Left renal pelvis (tissue), 4 donors: ENCODE data around the gene ADK. TPM values are rescaled to one million over a fixed set of nuclear protein-coding genes. Genes with fewer than 3 reads are reported as not detected.
"Not testable (repeated sequence)": the region's sequence is repeated elsewhere in the genome, so short reads cannot be mapped to it uniquely, and the experiment has no call there.

Experiments used
- DNase-seq, 4 donors: peaks; one replicate each; pipeline ENCODE4 v3.0.0-alpha.2; 2013; ENCODE audit warnings: low read depth in 4 of 4, low spot score in 3 of 4
- polyA plus RNA-seq, 4 donors: library from polyadenylated mRNA; unstranded; fragments of 120-200 nt; gene quantifications; one replicate each; pipeline ENCODE4 v1.2.1, GENCODE V29; 2013; ENCODE audit not compliant: insufficient read length in 4 of 4

ADK gene
- polyA plus RNA-seq, 4 donors: 21.9 to 38.2 (median 30.0) TPM

- DNase-seq: no peak
Observed at GRCh38 chr10:74335501-74335900, 184.5 kb downstream of the ADK start.

- no peak for DNase-seq
Observed at GRCh38 chr10:74337330-74338016, 186.5 kb downstream of the ADK start.

GRCh38 chr10:74342991-74343390, 192.0 kb downstream of the ADK start:
- DNase-seq: no peak

- DNase-seq: no peak
Observed at GRCh38 chr10:74343804-74344203, 192.8 kb downstream of the ADK start.

- DNase-seq: no peak
Observed at GRCh38 chr10:74344306-74344705, 193.3 kb downstream of the ADK start.

GRCh38 chr10:74347522-74347921, 196.5 kb downstream of the ADK start:
- no peak for DNase-seq

GRCh38 chr10:74353021-74353420, 202.0 kb downstream of the ADK start:
- not testable (repeated sequence) for DNase-seq

GRCh38 chr10:74361678-74362077, 210.7 kb downstream of the ADK start:
- no peak for DNase-seq

GRCh38 chr10:74363727-74364126, 212.7 kb downstream of the ADK start:
- DNase-seq: no peak

- DNase-seq: no peak
Observed at GRCh38 chr10:74365109-74365508, 214.1 kb downstream of the ADK start.

- no peak for DNase-seq
Observed at GRCh38 chr10:74371696-74372095, 220.7 kb downstream of the ADK start.

GRCh38 chr10:74373059-74373458, 222.0 kb downstream of the ADK start:
- no peak for DNase-seq

GRCh38 chr10:74377476-74377875, 226.5 kb downstream of the ADK start:
- DNase-seq: no peak

- DNase-seq: no peak
Observed at GRCh38 chr10:74379474-74379873, 228.5 kb downstream of the ADK start.

GRCh38 chr10:74380795-74381194, 229.8 kb downstream of the ADK start:
- no peak for DNase-seq

GRCh38 chr10:74381291-74381853, 230.4 kb downstream of the ADK start:
- DNase-seq: no peak

GRCh38 chr10:74382663-74383062, 231.6 kb downstream of the ADK start:
- no peak for DNase-seq

GRCh38 chr10:74383642-74384041, 232.6 kb downstream of the ADK start:
- DNase-seq: no peak

GRCh38 chr10:74384615-74385183, 233.7 kb downstream of the ADK start:
- peak in 1 of 4 donors; percentile 3 for DNase-seq

- DNase-seq: no peak
Observed at GRCh38 chr10:74388801-74389200, 237.8 kb downstream of the ADK start.

GRCh38 chr10:74391786-74392185, 240.8 kb downstream of the ADK start:
- no peak for DNase-seq

GRCh38 chr10:74394416-74394969, 243.5 kb downstream of the ADK start:
- DNase-seq: no peak
